ENCODE data around the gene CXCR3.

The CXCR3 gene

DNA sequence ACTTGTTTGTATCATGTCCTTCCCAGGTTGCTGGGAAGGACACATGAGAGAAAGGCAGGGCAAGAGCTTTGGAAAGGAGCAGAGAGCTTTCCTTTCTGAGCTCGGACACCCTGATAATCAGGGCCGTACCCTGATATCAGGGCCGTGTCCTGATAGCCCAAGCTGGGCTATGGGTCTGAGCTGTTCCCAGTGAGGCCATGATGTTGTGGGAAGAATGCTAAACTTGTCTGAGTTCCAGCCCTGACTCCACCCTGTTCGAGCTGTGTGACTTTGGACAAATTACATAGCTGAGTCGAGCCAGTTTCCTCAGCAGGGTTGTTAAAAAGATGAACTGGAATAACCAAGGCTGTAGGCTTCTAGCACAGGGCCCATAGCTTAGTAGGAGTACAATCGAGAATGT, 3.3 kb upstream of the CXCR3 start:
- Histone ChIP-seq H3K27ac (replicated peaks) (no peak overlapping the region), H3K4me3 (replicated peaks; ENCODE audit: insufficient read depth, low read length) (no peak overlapping the region), H3K27me3 (ENCODE audit: insufficient read depth, poor library complexity, severe bottlenecking) (no peaks in the 10 kb centered on the region)
- TF ChIP-seq SPI1 (IDR thresholded peaks at IDR 0.05; ENCODE audit: borderline replicate concordance, low read depth) (no peak), POLR2AphosphoS5 (IDR thresholded peaks at IDR 0.05; ENCODE audit: low read depth) (no peak), GABPA (IDR thresholded peaks at IDR 0.05; ENCODE audit: low read depth) (no peak)
- TF ChIP-seq, protein P1, sequence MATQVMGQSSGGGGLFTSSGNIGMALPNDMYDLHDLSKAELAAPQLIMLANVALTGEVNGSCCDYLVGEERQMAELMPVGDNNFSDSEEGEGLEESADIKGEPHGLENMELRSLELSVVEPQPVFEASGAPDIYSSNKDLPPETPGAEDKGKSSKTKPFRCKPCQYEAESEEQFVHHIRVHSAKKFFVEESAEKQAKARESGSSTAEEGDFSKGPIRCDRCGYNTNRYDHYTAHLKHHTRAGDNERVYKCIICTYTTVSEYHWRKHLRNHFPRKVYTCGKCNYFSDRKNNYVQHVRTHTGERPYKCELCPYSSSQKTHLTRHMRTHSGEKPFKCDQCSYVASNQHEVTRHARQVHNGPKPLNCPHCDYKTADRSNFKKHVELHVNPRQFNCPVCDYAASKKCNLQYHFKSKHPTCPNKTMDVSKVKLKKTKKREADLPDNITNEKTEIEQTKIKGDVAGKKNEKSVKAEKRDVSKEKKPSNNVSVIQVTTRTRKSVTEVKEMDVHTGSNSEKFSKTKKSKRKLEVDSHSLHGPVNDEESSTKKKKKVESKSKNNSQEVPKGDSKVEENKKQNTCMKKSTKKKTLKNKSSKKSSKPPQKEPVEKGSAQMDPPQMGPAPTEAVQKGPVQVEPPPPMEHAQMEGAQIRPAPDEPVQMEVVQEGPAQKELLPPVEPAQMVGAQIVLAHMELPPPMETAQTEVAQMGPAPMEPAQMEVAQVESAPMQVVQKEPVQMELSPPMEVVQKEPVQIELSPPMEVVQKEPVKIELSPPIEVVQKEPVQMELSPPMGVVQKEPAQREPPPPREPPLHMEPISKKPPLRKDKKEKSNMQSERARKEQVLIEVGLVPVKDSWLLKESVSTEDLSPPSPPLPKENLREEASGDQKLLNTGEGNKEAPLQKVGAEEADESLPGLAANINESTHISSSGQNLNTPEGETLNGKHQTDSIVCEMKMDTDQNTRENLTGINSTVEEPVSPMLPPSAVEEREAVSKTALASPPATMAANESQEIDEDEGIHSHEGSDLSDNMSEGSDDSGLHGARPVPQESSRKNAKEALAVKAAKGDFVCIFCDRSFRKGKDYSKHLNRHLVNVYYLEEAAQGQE (IDR thresholded peaks at IDR 0.05; ENCODE audit: insufficient replicate concordance, low read depth), result no peak
- TF ChIP-seq, protein P2, sequence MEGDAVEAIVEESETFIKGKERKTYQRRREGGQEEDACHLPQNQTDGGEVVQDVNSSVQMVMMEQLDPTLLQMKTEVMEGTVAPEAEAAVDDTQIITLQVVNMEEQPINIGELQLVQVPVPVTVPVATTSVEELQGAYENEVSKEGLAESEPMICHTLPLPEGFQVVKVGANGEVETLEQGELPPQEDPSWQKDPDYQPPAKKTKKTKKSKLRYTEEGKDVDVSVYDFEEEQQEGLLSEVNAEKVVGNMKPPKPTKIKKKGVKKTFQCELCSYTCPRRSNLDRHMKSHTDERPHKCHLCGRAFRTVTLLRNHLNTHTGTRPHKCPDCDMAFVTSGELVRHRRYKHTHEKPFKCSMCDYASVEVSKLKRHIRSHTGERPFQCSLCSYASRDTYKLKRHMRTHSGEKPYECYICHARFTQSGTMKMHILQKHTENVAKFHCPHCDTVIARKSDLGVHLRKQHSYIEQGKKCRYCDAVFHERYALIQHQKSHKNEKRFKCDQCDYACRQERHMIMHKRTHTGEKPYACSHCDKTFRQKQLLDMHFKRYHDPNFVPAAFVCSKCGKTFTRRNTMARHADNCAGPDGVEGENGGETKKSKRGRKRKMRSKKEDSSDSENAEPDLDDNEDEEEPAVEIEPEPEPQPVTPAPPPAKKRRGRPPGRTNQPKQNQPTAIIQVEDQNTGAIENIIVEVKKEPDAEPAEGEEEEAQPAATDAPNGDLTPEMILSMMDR (IDR thresholded peaks at IDR 0.05; ENCODE audit: insufficient read depth, low read length), result no peak
- no peak for DNase-seq (ENCODE audit: low read depth in 1 of 2, low spot score in 1 of 2)

DNA sequence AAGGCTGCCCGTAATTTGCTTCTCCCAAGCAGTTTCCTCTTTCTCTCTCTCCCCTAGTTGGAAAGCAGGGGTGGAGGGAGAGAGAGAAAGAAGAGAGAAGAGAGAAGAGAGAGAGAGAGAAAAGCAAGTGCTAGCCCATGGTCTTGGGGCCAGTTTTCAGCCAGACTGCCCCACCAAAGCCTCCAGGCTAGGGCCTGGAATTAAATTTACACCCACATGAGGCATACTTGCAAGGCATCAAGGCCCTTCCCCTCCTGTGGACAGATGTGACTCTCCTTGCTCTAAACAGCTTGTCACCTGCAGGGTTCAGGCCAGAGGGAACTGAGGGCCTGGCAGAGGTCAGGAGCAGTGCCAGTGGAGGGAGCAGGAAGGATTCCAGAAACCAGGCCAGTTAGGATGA, 1.7 kb upstream of the CXCR3 start:
- DNase-seq (ENCODE audit: low read depth in 1 of 2, low spot score in 1 of 2), result no peak
- no peaks in the 10 kb centered on the region for H3K27me3 ChIP-seq (ENCODE audit: insufficient read depth, poor library complexity, severe bottlenecking)
- no peak overlapping the region for H3K27ac ChIP-seq (replicated peaks)
- H3K4me3 ChIP-seq (replicated peaks; ENCODE audit: insufficient read depth, low read length), result no peak overlapping the region
- TF ChIP-seq SPI1 (IDR thresholded peaks at IDR 0.05; ENCODE audit: borderline replicate concordance, low read depth) (no peak), POLR2AphosphoS5 (IDR thresholded peaks at IDR 0.05; ENCODE audit: low read depth) (no peak), GABPA (IDR thresholded peaks at IDR 0.05; ENCODE audit: low read depth) (no peak)
- TF ChIP-seq, protein P1 (IDR thresholded peaks at IDR 0.05; ENCODE audit: insufficient replicate concordance, low read depth), result no peak
- TF ChIP-seq, protein P2 (IDR thresholded peaks at IDR 0.05; ENCODE audit: insufficient read depth, low read length), result no peak

DNA sequence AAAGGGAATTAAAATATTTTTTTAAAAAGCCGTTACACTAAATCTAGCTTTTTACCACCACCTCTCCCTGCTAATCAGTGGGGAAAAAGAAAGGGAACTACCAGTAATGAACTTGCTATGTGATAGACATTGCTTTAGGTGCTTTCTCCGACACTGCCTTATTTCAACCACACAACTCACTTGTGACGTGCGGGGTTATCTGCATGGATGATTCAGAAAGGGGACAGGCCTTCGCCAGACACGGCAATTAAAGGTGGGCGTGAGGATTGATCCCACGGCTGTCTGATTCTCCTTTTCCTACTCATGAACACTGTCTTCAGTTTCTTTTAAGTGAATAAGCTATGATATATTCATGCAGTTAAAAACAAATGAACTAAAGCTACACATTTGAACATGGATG, 882 bp upstream of the CXCR3 start:
- TF ChIP-seq SPI1 (IDR thresholded peaks at IDR 0.05; ENCODE audit: borderline replicate concordance, low read depth) (no peak), POLR2AphosphoS5 (IDR thresholded peaks at IDR 0.05; ENCODE audit: low read depth) (no peak), GABPA (IDR thresholded peaks at IDR 0.05; ENCODE audit: low read depth) (no peak)
- TF ChIP-seq, protein P1 (IDR thresholded peaks at IDR 0.05; ENCODE audit: insufficient replicate concordance, low read depth), result no peak
- TF ChIP-seq, protein P2 (IDR thresholded peaks at IDR 0.05; ENCODE audit: insufficient read depth, low read length), result no peak
- no peaks in the 10 kb centered on the region for H3K27me3 ChIP-seq (ENCODE audit: insufficient read depth, poor library complexity, severe bottlenecking)
- peak in 1 of 2 experiments; percentile 36 for DNase-seq (ENCODE audit: low read depth in 1 of 2, low spot score in 1 of 2)
- H3K4me3 ChIP-seq (replicated peaks; ENCODE audit: insufficient read depth, low read length), result no peak overlapping the region
- H3K27ac ChIP-seq (replicated peaks), result peak overlapping the region; percentile 65

Measured in HL-60 (cell line).